Nephron progenitor cell (in vitro differentiated cells): Measurements from ENCODE around the gene SLC15A4.

Source experiments
- DNase-seq: peaks from one replicate; pipeline ENCODE4 v3.0.0; 2021
- H3K27ac Mint-ChIP-seq: 2 replicates; pipeline ENCODE4 v1.8.0; 2021; ENCODE audit warnings: mild to moderate bottlenecking, moderate library complexity, mixed read lengths
- H3K27me3 Mint-ChIP-seq: 2 replicates; pipeline ENCODE4 v1.8.0; 2021; ENCODE audit warnings: mild to moderate bottlenecking, low read depth, mixed read lengths; ENCODE audit not compliant: poor library complexity
- H3K36me3 Mint-ChIP-seq: 2 replicates; pipeline ENCODE4 v1.8.0; 2021; ENCODE audit warnings: low read depth, mixed read lengths
- H3K4me1 Mint-ChIP-seq: 2 replicates; pipeline ENCODE4 v1.8.0; 2021; ENCODE audit warnings: mixed read lengths
- H3K4me3 Mint-ChIP-seq: 2 replicates; pipeline ENCODE4 v1.8.0; 2021; ENCODE audit warnings: mild to moderate bottlenecking, moderate library complexity, mixed read lengths
- H3K9me3 Mint-ChIP-seq: 2 replicates; pipeline ENCODE4 v1.8.0; 2021; ENCODE audit warnings: mild to moderate bottlenecking, moderate library complexity, mixed read lengths
- CTCF ChIP-seq: fragments of 200-600 bp; sonication (generic); IDR thresholded peaks from 2 replicates; pipeline ENCODE4 v1.5.0; 2021; ENCODE audit warnings: antibody characterized with exemption

SLC15A4 gene

GRCh38 chr12:128789356-128789929, 34.3 kb downstream of the SLC15A4 start:
- Mint-ChIP-seq H3K27me3 (peaks cover 4% of the 10 kb centered on the region), H3K36me3 (peaks cover 31% of the 10 kb centered on the region), H3K27ac (no peak overlapping the region), H3K9me3 (no peaks in the 10 kb centered on the region), H3K4me3 (no peak overlapping the region), H3K4me1 (peaks cover 21% of the 10 kb centered on the region)
- TF ChIP-seq CTCF, result no peak
- DNase-seq, result no peak

GRCh38 chr12:128787827-128788226, 35.9 kb downstream of the SLC15A4 start:
- H3K27me3 Mint-ChIP-seq, result peaks cover 9% of the 10 kb centered on the region
- DNase-seq, result no peak
- H3K36me3 Mint-ChIP-seq, result peaks cover 16% of the 10 kb centered on the region
- no peak overlapping the region for H3K27ac Mint-ChIP-seq
- H3K9me3 Mint-ChIP-seq, result peaks cover 3% of the 10 kb centered on the region
- no peak overlapping the region for H3K4me3 Mint-ChIP-seq
- H3K4me1 Mint-ChIP-seq, result peaks cover 23% of the 10 kb centered on the region
- no peak for TF ChIP-seq CTCF

GRCh38 chr12:128786741-128787391, 36.9 kb downstream of the SLC15A4 start:
- H3K9me3 Mint-ChIP-seq, result peaks cover 6% of the 10 kb centered on the region
- peaks cover 9% of the 10 kb centered on the region for H3K27me3 Mint-ChIP-seq
- peaks cover 7% of the 10 kb centered on the region for H3K36me3 Mint-ChIP-seq
- no peak overlapping the region for H3K27ac Mint-ChIP-seq
- H3K4me1 Mint-ChIP-seq, result peaks cover 17% of the 10 kb centered on the region
- DNase-seq, result no peak
- H3K4me3 Mint-ChIP-seq, result no peak overlapping the region
- no peak for TF ChIP-seq CTCF

- H3K27ac Mint-ChIP-seq, result peak overlapping the region; percentile 84
- H3K36me3 Mint-ChIP-seq, result no peaks in the 10 kb centered on the region
- peaks cover 14% of the 10 kb centered on the region for H3K27me3 Mint-ChIP-seq
- TF ChIP-seq CTCF, result no peak
- H3K4me3 Mint-ChIP-seq, result no peak overlapping the region
- no peak for DNase-seq
- peaks cover 14% of the 10 kb centered on the region for H3K9me3 Mint-ChIP-seq
- H3K4me1 Mint-ChIP-seq, result peaks cover 17% of the 10 kb centered on the region
Measured at GRCh38 chr12:128784030-128784760, 39.6 kb downstream of the SLC15A4 start.

- H3K4me1 Mint-ChIP-seq, result peaks cover 21% of the 10 kb centered on the region
- H3K4me3 Mint-ChIP-seq, result no peak overlapping the region
- no peak for TF ChIP-seq CTCF
- H3K36me3 Mint-ChIP-seq, result no peaks in the 10 kb centered on the region
- H3K27ac Mint-ChIP-seq, result no peak overlapping the region
- DNase-seq, result no peak
- peaks cover 18% of the 10 kb centered on the region for H3K27me3 Mint-ChIP-seq
- peaks cover 15% of the 10 kb centered on the region for H3K9me3 Mint-ChIP-seq
Measured at GRCh38 chr12:128783129-128783574, 40.6 kb downstream of the SLC15A4 start.
